K562 (cell line): ENCODE data around the gene NTRK1. TPM values are rescaled to one million over a fixed set of nuclear protein-coding genes. Genes with fewer than 3 reads are reported as not detected.
A peak's percentile ranks its signal among the peaks of the same experiment; 100 is the strongest.

Experiments
- ATAC-seq: fragments of 200-7000 bp; cut with Tn5 transposase; 3 replicates; pipeline ENCODE4 v1.9.1; 2020; ENCODE audit warnings: moderate library complexity
- BruUV-seq: library from RNA; stranded (reverse); fragments of 400-500 nt; replicated peaks from 2 replicates; lab custom pipeline; 2021; lab: Mats Ljungman, UMichigan
- CTCF ChIA-PET: fragments of 300-600 bp; formaldehyde crosslinking; extraction: SDS; loops from one replicate; lab custom pipeline; 2021; ENCODE audit warnings: low intra/inter-chr PET ratio; lab: Yijun Ruan, JAX
- POLR2A ChIA-PET: fragments of 300-600, 350-650 bp; sonication (Branson Sonifier 250); formaldehyde crosslinking; extraction: SDS; loops from one replicate; lab custom pipeline; 2021; ENCODE audit warnings: antibody characterized with exemption, inconsistent platforms; lab: Yijun Ruan, JAX
- DNase-seq, 4 experiments: peaks; one replicate each; pipeline versions ENCODE4 v3.0.0 to v3.0.0-alpha.2; 2011 to 2018; ENCODE audit warnings: low spot score in 3 of 4, mixed read lengths in 3 of 4; ENCODE audit errors: extremely low read depth in 1 of 4
- FAIRE-seq: peaks from 2 replicates; lab custom pipeline; 2011; peaks lifted over from hg19 to GRCh38; lab: Jason Lieb, UNC
- H2AFZ ChIP-seq: 2 replicates; pipeline ENCODE4 v1.6.0; 2011; ENCODE audit warnings: low read depth, low read length, control low read depth, inconsistent platforms
- H3K27ac ChIP-seq: fragments of 200-600 bp; 3 replicates; pipeline ENCODE4 v1.8.0; 2011; ENCODE audit warnings: low read depth, mild to moderate bottlenecking, control low read depth, inconsistent platforms, low read length, moderate library complexity, mixed read lengths; ENCODE audit errors: extremely low read depth
- H3K27me3 ChIP-seq, 2 experiments: fragments of 300-600 bp in 1 of 2; 2 replicates in 1 of 2; 3 replicates in 1 of 2; pipeline versions ENCODE4 v1.6.0 to v1.8.0; 2011; ENCODE audit warnings: inconsistent platforms in 2 of 2, low read length in 2 of 2, mild to moderate bottlenecking in 1 of 2, mixed read lengths in 1 of 2, moderate library complexity in 1 of 2; ENCODE audit not compliant: control insufficient read depth in 2 of 2, insufficient read depth in 2 of 2
- H3K36me3 ChIP-seq: fragments of 300-600 bp; 3 replicates; pipeline ENCODE4 v1.8.0; 2011; ENCODE audit warnings: mild to moderate bottlenecking, low read length, inconsistent platforms; ENCODE audit not compliant: control insufficient read depth, insufficient read depth
- H3K4me1 ChIP-seq, 2 experiments: fragments of 200-600 bp in 1 of 2; replicated peaks in 1 of 2; 2 replicates in 1 of 2; 3 replicates in 1 of 2; pipeline versions ENCODE4 v1.5.1 to v1.8.0; 2011; ENCODE audit warnings: inconsistent platforms in 2 of 2, low read length in 2 of 2, mild to moderate bottlenecking in 1 of 2, mixed read lengths in 1 of 2, moderate library complexity in 1 of 2; ENCODE audit not compliant: control insufficient read depth in 2 of 2, insufficient read depth in 2 of 2
- H3K4me2 ChIP-seq: 2 replicates; pipeline ENCODE4 v1.6.1; 2011; ENCODE audit warnings: low read length, control low read depth, inconsistent platforms, mixed read lengths; ENCODE audit not compliant: insufficient read depth
- H3K4me3 ChIP-seq: fragments of 200-600 bp; sonication (generic), shearing (Covaris generic); 2 replicates; pipeline ENCODE4 v1.5.1; 2016; ENCODE audit warnings: control low read depth, inconsistent platforms
- H3K79me2 ChIP-seq: fragments of 200-600 bp; 3 replicates; pipeline ENCODE4 v1.8.0; 2011; ENCODE audit warnings: low read length, inconsistent platforms; ENCODE audit not compliant: control insufficient read depth, insufficient read depth
- H3K9ac ChIP-seq, 2 experiments: 2 replicates each; pipeline versions ENCODE4 v1.6.0 to v1.6.1; 2011; ENCODE audit warnings: low read depth in 2 of 2, low read length in 2 of 2, control low read depth in 1 of 2, inconsistent platforms in 1 of 2, mild to moderate bottlenecking in 1 of 2, mixed read lengths in 1 of 2; ENCODE audit not compliant: insufficient read depth in 1 of 2
- H3K9me1 ChIP-seq: one replicate; pipeline ENCODE4 v1.6.0; 2011; ENCODE audit warnings: inconsistent platforms, mild to moderate bottlenecking, low read length, moderate library complexity; ENCODE audit not compliant: control insufficient read depth, insufficient read depth
- H3K9me3 ChIP-seq: replicated peaks from 2 replicates; pipeline ENCODE4 v1.5.1; 2011; ENCODE audit warnings: low read depth, low read length, inconsistent platforms; ENCODE audit not compliant: control insufficient read depth, insufficient read depth
- H4K20me1 ChIP-seq: replicated peaks from 2 replicates; pipeline ENCODE4 v1.6.1; 2011; ENCODE audit warnings: low read length, inconsistent platforms, mixed read lengths; ENCODE audit not compliant: control insufficient read depth, insufficient read depth
- ARID3A ChIP-seq: IDR thresholded peaks from 2 replicates; pipeline ENCODE4 v1.6.1; 2012; ENCODE audit warnings: low read depth, low read length, improper control_type of control experiment, borderline replicate concordance
- BRD9 ChIP-seq: fragments of 450-650 bp; IDR thresholded peaks from 2 replicates; pipeline ENCODE4 v1.6.1; 2018; ENCODE audit warnings: low read depth; ENCODE audit not compliant: partially characterized antibody
- CEBPB ChIP-seq: fragments of 450-650 bp; IDR thresholded peaks from 2 replicates; pipeline ENCODE4 v1.6.1; 2016; ENCODE audit warnings: missing genetic modification characterization, missing compliant biosample characterization
- DLX4 ChIP-seq: fragments of 250-450 bp; sonication (Bioruptor Pico); IDR thresholded peaks from 2 replicates; pipeline ENCODE4 v1.6.1; 2021; ENCODE audit warnings: mild to moderate bottlenecking
- GATAD2A ChIP-seq: fragments of 450-650 bp; IDR thresholded peaks from 2 replicates; pipeline ENCODE4 v1.6.1; 2017
- PCBP1 ChIP-seq: fragments of 200-400 bp; formaldehyde crosslinking; IDR thresholded peaks from 2 replicates; pipeline ENCODE4 v1.6.1; 2018; ENCODE audit warnings: mild to moderate bottlenecking, low read depth, low read length; ENCODE audit not compliant: poor library complexity, severe bottlenecking
- PPARD ChIP-seq: fragments of 250-450 bp; sonication (Bioruptor Pico); IDR thresholded peaks from 2 replicates; pipeline ENCODE4 v1.8.0; 2022; ENCODE audit warnings: inconsistent platforms, mild to moderate bottlenecking, moderate library complexity
- SUPT5H ChIP-seq: fragments of 450-650 bp; IDR thresholded peaks from 2 replicates; pipeline ENCODE4 v1.6.1; 2016
- ZNF133 ChIP-seq: fragments of 250-450 bp; sonication (Bioruptor Pico); IDR thresholded peaks from 2 replicates; pipeline ENCODE4 v1.4.0; 2020; ENCODE audit warnings: mild to moderate bottlenecking
- ZNF232 ChIP-seq: sonication (generic); formaldehyde crosslinking; IDR thresholded peaks from 2 replicates; pipeline ENCODE4 v1.8.0; 2022; ENCODE audit warnings: mild to moderate bottlenecking, missing genetic modification reagents
- ZNF311 ChIP-seq: fragments of 250-450 bp; sonication (Bioruptor Pico); IDR thresholded peaks from 2 replicates; pipeline ENCODE4 v1.4.0; 2020; ENCODE audit warnings: mild to moderate bottlenecking, moderate library complexity
- ZNF584 ChIP-seq: fragments of 200-800 bp; sonication (Bioruptor generic); IDR thresholded peaks from 2 replicates; pipeline ENCODE4 v1.6.1; 2016; ENCODE audit warnings: low read depth, mild to moderate bottlenecking, missing genetic modification characterization, missing compliant biosample characterization
- ZNF778 ChIP-seq: fragments of 450-650 bp; formaldehyde crosslinking; IDR thresholded peaks from 2 replicates; pipeline ENCODE4 v1.4.0; 2020; ENCODE audit warnings: mild to moderate bottlenecking, moderate library complexity
- ZSCAN29 ChIP-seq: fragments of 450-650 bp; IDR thresholded peaks from 2 replicates; pipeline ENCODE4 v1.6.1; 2017
- WGBS: fragments of 100-300 bp; shearing (Covaris generic); methylation state at CpG from one replicate; pipeline ENCODE4 v1.1.6; 2016; ENCODE audit warnings: low coverage, mixed read lengths; ENCODE audit not compliant: insufficient coverage; ENCODE audit errors: missing lambda C conversion rate; 5-methylcytosine and 5-hydroxymethylcytosine counted together
- in situ Hi-C: fragments of 300-500 bp; cut with MboI; formaldehyde crosslinking; loops from 4 replicates; pipeline ENCODE4 v1.15.0; 2018; ENCODE audit warnings: inconsistent platforms, mixed read lengths
- intact Hi-C: fragments of 100-400 bp; cut with micrococcal nuclease; formaldehyde crosslinking; loops from 2 replicates; pipeline ENCODE4 v1.14.2; 2022
- polyA plus RNA-seq, 8 experiments: library from polyadenylated mRNA; depleted of rRNA in 4 of 8; stranded (reverse) in 5 of 8; unstranded in 3 of 8; fragments of >200 nt; fragmentation: Nextera tagmentation in 2 of 8; fragmentation: Illumina TruSeq in 1 of 8; extraction: Ambion mirVana in 2 of 8; extraction: Trizol in 1 of 8; gene quantifications; 2 replicates each; pipeline versions ENCODE4 v1.2.1 to v1.2.3, GENCODE V29; 2011 to 2014; ENCODE audit warnings: inconsistent platforms in 1 of 8, missing spikeins in 1 of 8
- total RNA-seq, 7 experiments: library from RNA; depleted of rRNA in 6 of 7; stranded (reverse); fragments of >200 nt in 6 of 7; fragmentation: Illumina TruSeq in 2 of 7; extraction: Trizol in 2 of 7; gene quantifications; 2 replicates each; pipeline versions ENCODE4 v1.2.1 to v1.2.3, GENCODE V29; 2011 to 2021; ENCODE audit warnings: low replicate concordance in 1 of 7

NTRK1 gene
- total and polyA plus RNA-seq, 9 of the 15 experiments (the other 6 are each of a cell fraction or from before 2014, with no cell fraction given) = 0.46 to 30.0 (median 7.9) TPM

GRCh38 chr1:156922986-156923669 lies 62.5 kb downstream of the NTRK1 start:
- ChIA-PET POLR2A (interaction anchor here (0.6 to 1.5 kb wide), 3 partner anchors 10 to 246 kb away, joined by 3 to 4 read pairs (median 4); no protein-coding TSS in a partner anchor), CTCF (no interaction called here)
- ATAC-seq (no peak), DNase-seq (no peak), FAIRE-seq (no peak)
- Histone ChIP-seq H2AFZ (peak overlapping the region; percentile 71; the same call in 1 of the 2 replicates), H3K4me3 (no peak overlapping the region), H3K9me1 (no peaks in the 10 kb centered on the region), H3K36me3 (no peaks in the 10 kb centered on the region), H3K27ac (no peak overlapping the region), H3K9me3 (no peaks in the 10 kb centered on the region), H3K9ac (peak overlapping the region in 1 of 2 experiments; percentile 78; a peak in 1 of 4 replicates), H4K20me1 (no peaks in the 10 kb centered on the region), H3K4me2 (peak overlapping the region; percentile 36; the same call in 1 of the 2 replicates), H3K27me3 (peaks cover 8 to 17% of the 10 kb centered on the region in 2 experiments; a peak in 3 of 5 replicates), H3K4me1 (peaks cover 30 to 48% of the 10 kb centered on the region in 2 experiments), H3K79me2 (no peaks in the 10 kb centered on the region)
- WGBS = 40% methylated on average over 11 of the region's 11 CpGs
- no peak for TF ChIP-seq PPARD (CRISPR knock-in tag)
- TF ChIP-seq ARID3A = no peak
- no peak for TF ChIP-seq PCBP1
- TF ChIP-seq ZSCAN29 = no peak
- no peak for TF ChIP-seq ZNF311 (CRISPR knock-in tag)
- TF ChIP-seq ZNF133 = no peak
- TF ChIP-seq CEBPB (tag) = no peak
- TF ChIP-seq ZNF584 (CRISPR knock-in tag) = no peak
- no peak for TF ChIP-seq BRD9
- no peak for TF ChIP-seq ZNF232 (CRISPR knock-in tag)
- no peak for TF ChIP-seq DLX4 (CRISPR knock-in tag)
- no peak for TF ChIP-seq SUPT5H
- TF ChIP-seq GATAD2A = no peak
- no peak for TF ChIP-seq ZNF778 (CRISPR knock-in tag)
- in situ Hi-C loops (no loop called here), intact Hi-C loops (loop anchor here (5.0 kb wide), 1 partner anchor 196 kb away; the partner anchor contains the start of genes ISG20L2 and METTL25B)
- no TSS peak for BruUV-seq
